ENCODE data around the gene EPHA7. TPM values are rescaled to one million over a fixed set of nuclear protein-coding genes. Genes with fewer than 3 reads are reported as not detected.

EPHA7 gene
- total RNA-seq: not detected

DNA sequence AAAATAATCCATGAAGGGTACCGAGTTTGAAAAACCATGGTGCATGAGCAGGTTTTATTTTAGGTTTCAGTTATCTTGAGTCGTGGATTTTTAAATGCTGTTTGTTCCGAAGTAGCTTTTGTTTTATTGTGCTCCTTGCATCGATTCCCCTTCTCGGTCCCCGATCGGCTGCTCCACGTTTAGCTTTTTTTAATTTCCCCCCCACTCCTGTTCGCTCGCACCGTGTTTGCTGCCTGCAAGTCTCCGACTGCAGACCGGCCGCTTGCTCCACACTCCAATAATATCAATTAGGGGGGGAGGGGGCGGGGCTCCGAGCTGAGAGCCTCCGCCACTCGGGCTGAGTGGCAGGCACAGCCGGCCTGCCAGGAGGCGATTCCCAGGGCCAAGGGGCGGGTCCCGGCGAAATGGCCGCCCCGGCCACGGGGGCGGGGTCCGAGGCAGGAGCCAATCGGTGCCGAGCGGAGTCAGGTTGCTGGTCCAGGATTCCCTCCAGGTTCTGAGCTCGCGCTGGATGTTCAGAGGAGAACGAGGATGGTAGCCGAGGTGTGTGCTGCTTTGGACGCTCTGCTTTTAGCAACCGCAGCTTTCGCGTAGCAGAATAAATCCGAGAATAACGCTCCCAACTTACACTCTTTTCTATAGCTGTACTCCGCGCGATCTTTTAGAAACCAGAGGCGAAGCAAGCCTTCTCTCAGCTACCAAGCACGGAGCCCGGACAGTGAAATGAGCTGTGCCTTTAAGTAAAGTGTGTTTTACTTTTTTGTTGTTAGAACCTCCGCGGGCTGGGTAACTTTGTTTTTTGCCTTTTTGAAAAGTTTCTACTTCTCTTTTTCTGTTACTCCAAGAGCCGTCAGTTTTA lies at the start of gene EPHA7:
TSS of gene EPHA7 (minus strand) at position 256 of the 859 bp plus-strand sequence. CDS start at position 38, 218 bp downstream.

Data from activated naive CD4-positive, alpha-beta T cell treated with anti-CD3 and anti-CD28 coated beads, Interleukin-2, amount 10 ng/mL, durations not matched to agents 5 hours and 36 hours (primary cell).